H1 (cell line): Measurements from ENCODE around the gene APOC4. TPM values are rescaled to one million over a fixed set of nuclear protein-coding genes. Genes with fewer than 3 reads are reported as not detected.

Source experiments
- CTCF ChIA-PET: fragments of 300-600 bp; sonication (Branson Sonifier 250); formaldehyde crosslinking; loops from one replicate; lab custom pipeline; 2021; ENCODE audit not compliant: partially characterized antibody; lab: Charles Lee
- POLR2A ChIA-PET: fragments of 300-600 bp; sonication (Branson Sonifier 250); formaldehyde crosslinking; loops from one replicate; lab custom pipeline; 2021; ENCODE audit warnings: inconsistent platforms; ENCODE audit not compliant: partially characterized antibody; lab: Charles Lee
- DNase-seq, 2 experiments: peaks; one replicate each; pipeline versions ENCODE4 v3.0.0 to v3.0.0-alpha.2; 2010 to 2022; ENCODE audit warnings: low spot score in 2 of 2, low read depth in 1 of 2, mixed read lengths in 1 of 2
- FAIRE-seq: peaks from 2 replicates; lab custom pipeline; 2011; peaks lifted over from hg19 to GRCh38; lab: Jason Lieb, UNC
- H2AFZ ChIP-seq: 2 replicates; pipeline ENCODE4 v1.8.1; 2012; ENCODE audit warnings: low read length, inconsistent platforms
- H2AK5ac ChIP-seq: 2 replicates; pipeline ENCODE4 v1.6.1; 2013; ENCODE audit warnings: low read depth, low read length
- H2BK120ac ChIP-seq: replicated peaks from 2 replicates; pipeline ENCODE3; 2013; ENCODE audit warnings: low read depth, low read length, inconsistent platforms
- H2BK12ac ChIP-seq: 2 replicates; pipeline ENCODE4 v1.6.1; 2013; ENCODE audit warnings: low read depth, low read length
- H2BK15ac ChIP-seq: 2 replicates; pipeline ENCODE4 v1.6.1; 2013; ENCODE audit warnings: low read length
- H2BK20ac ChIP-seq: 2 replicates; pipeline ENCODE4 v1.6.1; 2013; ENCODE audit warnings: low read length
- H2BK5ac ChIP-seq: 2 replicates; pipeline ENCODE4 v1.6.1; 2013; ENCODE audit warnings: low read depth, low read length
- H3K14ac ChIP-seq: 2 replicates; pipeline ENCODE4 v1.6.1; 2013; ENCODE audit warnings: inconsistent platforms; ENCODE audit not compliant: insufficient read length
- H3K18ac ChIP-seq: 2 replicates; pipeline ENCODE4 v1.6.1; 2013; ENCODE audit warnings: low read length; ENCODE audit errors: extremely low read depth
- H3K23ac ChIP-seq: 2 replicates; pipeline ENCODE4 v1.6.1; 2013; ENCODE audit warnings: inconsistent platforms; ENCODE audit not compliant: insufficient read length
- H3K23me2 ChIP-seq: 2 replicates; pipeline ENCODE4 v1.6.1; 2013; ENCODE audit warnings: low read depth, low read length
- H3K27ac ChIP-seq: 2 replicates; pipeline ENCODE4 v1.6.1; 2011; ENCODE audit warnings: low read depth, low read length, inconsistent platforms
- H3K27me3 ChIP-seq, 4 experiments: replicated peaks in 1 of 4; 1 replicate in 1 of 4; 2 replicates in 3 of 4; pipeline versions ENCODE4 v1.6.1 to v1.8.1; 2011 to 2013; ENCODE audit warnings: low read length in 3 of 4, mild to moderate bottlenecking in 3 of 4, inconsistent platforms in 2 of 4, mixed read lengths in 2 of 4, moderate library complexity in 1 of 4; ENCODE audit not compliant: control insufficient read depth in 3 of 4, insufficient read depth in 3 of 4; ENCODE audit errors: extremely low read depth in 1 of 4
- H3K36me3 ChIP-seq, 4 experiments: 2 replicates each; pipeline versions ENCODE4 v1.6.1 to v1.8.1; 2011 to 2013; ENCODE audit warnings: mild to moderate bottlenecking in 4 of 4, low read length in 3 of 4, moderate library complexity in 2 of 4, control low read depth in 1 of 4, inconsistent platforms in 1 of 4; ENCODE audit not compliant: insufficient read depth in 4 of 4, control insufficient read depth in 2 of 4
- H3K4ac ChIP-seq: replicated peaks from 2 replicates; pipeline ENCODE3; 2013; ENCODE audit warnings: low read length, low read depth, mixed read lengths, inconsistent platforms; ENCODE audit not compliant: insufficient read length
- H3K4me1 ChIP-seq, 4 experiments: replicated peaks in 1 of 4; 1 replicate in 1 of 4; 2 replicates in 3 of 4; pipeline versions ENCODE4 v1.6.1 to v1.8.1; 2011 to 2013; ENCODE audit warnings: low read length in 3 of 4, inconsistent platforms in 2 of 4, mixed read lengths in 1 of 4; ENCODE audit not compliant: insufficient read depth in 4 of 4, control insufficient read depth in 3 of 4
- H3K4me2 ChIP-seq, 2 experiments: 2 replicates each; pipeline versions ENCODE4 v1.6.1 to v1.8.1; 2011 to 2013; ENCODE audit warnings: low read depth in 2 of 2, low read length in 2 of 2, control low read depth in 1 of 2, inconsistent platforms in 1 of 2, mild to moderate bottlenecking in 1 of 2; ENCODE audit not compliant: insufficient read depth in 1 of 2
- H3K4me3 ChIP-seq, 4 experiments: fragments of 200-600, 300-600 bp in 1 of 4; sonication (generic), shearing (Covaris generic), sonication (Bioruptor Twin) in 1 of 4; 2 replicates each; pipeline versions ENCODE4 v1.5.1 to v1.8.1; 2011 to 2016; ENCODE audit warnings: low read length in 4 of 4, low read depth in 3 of 4, control low read depth in 2 of 4, inconsistent platforms in 2 of 4, mild to moderate bottlenecking in 2 of 4, mixed read lengths in 1 of 4, moderate library complexity in 1 of 4; ENCODE audit not compliant: insufficient read depth in 2 of 4; ENCODE audit errors: extremely low read depth in 1 of 4
- H3K56ac ChIP-seq: replicated peaks from 2 replicates; pipeline ENCODE3; 2013; ENCODE audit warnings: low read depth, mild to moderate bottlenecking, mixed read lengths, low read length, inconsistent platforms; ENCODE audit not compliant: insufficient read length
- H3K79me1 ChIP-seq: 2 replicates; pipeline ENCODE4 v1.6.1; 2013; ENCODE audit warnings: low read depth, low read length, control low read depth
- H3K79me2 ChIP-seq, 2 experiments: 2 replicates each; pipeline versions ENCODE4 v1.6.1 to v1.8.1; 2012 to 2013; ENCODE audit warnings: low read length in 2 of 2, mild to moderate bottlenecking in 2 of 2, inconsistent platforms in 1 of 2; ENCODE audit not compliant: insufficient read depth in 2 of 2, control insufficient read depth in 1 of 2
- H3K9ac ChIP-seq, 4 experiments: replicated peaks in 1 of 4; 1 replicate in 1 of 4; 2 replicates in 3 of 4; pipeline versions ENCODE4 v1.6.1 to v1.8.1; 2011 to 2013; ENCODE audit warnings: low read depth in 3 of 4, low read length in 3 of 4, control low read depth in 2 of 4, mild to moderate bottlenecking in 2 of 4, moderate library complexity in 2 of 4, inconsistent platforms in 1 of 4; ENCODE audit errors: extremely low read depth in 1 of 4
- H3K9me3 ChIP-seq, 2 experiments: 2 replicates each; pipeline versions ENCODE4 v1.6.1 to v1.8.1; 2012 to 2013; ENCODE audit warnings: mild to moderate bottlenecking in 2 of 2, moderate library complexity in 2 of 2, control low read depth in 1 of 2, inconsistent platforms in 1 of 2, low read depth in 1 of 2, low read length in 1 of 2, mixed read lengths in 1 of 2; ENCODE audit not compliant: insufficient read depth in 2 of 2
- H4K20me1 ChIP-seq, 2 experiments: replicated peaks in 1 of 2; 2 replicates each; pipeline versions ENCODE3 to v1.8.1; 2011 to 2013; ENCODE audit warnings: inconsistent platforms in 2 of 2, low read length in 2 of 2, mild to moderate bottlenecking in 1 of 2; ENCODE audit not compliant: insufficient read depth in 2 of 2, control insufficient read depth in 1 of 2
- H4K5ac ChIP-seq: 2 replicates; pipeline ENCODE4 v1.6.1; 2013; ENCODE audit warnings: low read length, low read depth, mixed read lengths, inconsistent platforms; ENCODE audit not compliant: insufficient read length
- H4K8ac ChIP-seq: 2 replicates; pipeline ENCODE4 v1.8.0; 2013; ENCODE audit warnings: mild to moderate bottlenecking, moderate library complexity, low read length, inconsistent platforms; ENCODE audit not compliant: insufficient read depth; ENCODE audit errors: extremely low read depth
- H4K91ac ChIP-seq: replicated peaks from 2 replicates; pipeline ENCODE3; 2013; ENCODE audit warnings: low read length, mixed read lengths, inconsistent platforms; ENCODE audit not compliant: insufficient read length
- BRCA1 ChIP-seq: IDR thresholded peaks from 2 replicates; pipeline ENCODE4 v1.6.1; 2012; ENCODE audit warnings: low read depth, low read length, improper control_type of control experiment
- NRF1 ChIP-seq: IDR thresholded peaks from 2 replicates; pipeline ENCODE4 v1.6.1; 2011; ENCODE audit warnings: mild to moderate bottlenecking, low read depth, low read length, improper control_type of control experiment
- WGBS, 2 experiments: shearing (Covaris generic) in 1 of 2; methylation state at CpG; one replicate each; pipeline versions ENCODE4 v1.1.6 to v1.1.7; 2013 to 2015; ENCODE audit warnings: low lambda C conversion rate in 2 of 2, mixed read lengths in 2 of 2, inconsistent platforms in 1 of 2, low coverage in 1 of 2, missing lambda C conversion rate in 1 of 2; ENCODE audit not compliant: insufficient replicate concordance in 2 of 2, insufficient coverage in 1 of 2, insufficient read length in 1 of 2; ENCODE audit errors: extremely low coverage in 1 of 2, missing lambda C conversion rate in 1 of 2; 5-methylcytosine and 5-hydroxymethylcytosine counted together
- polyA plus RNA-seq, 7 experiments: library from polyadenylated mRNA; depleted of rRNA in 3 of 7; stranded (reverse) in 5 of 7; unstranded in 2 of 7; fragments of >200 nt in 5 of 7; fragments of 200-250 nt in 2 of 7; gene quantifications; 1 replicate in 5 of 7; 2 replicates in 1 of 7; 4 replicates in 1 of 7; pipeline versions ENCODE4 v1.2.1 to v1.2.3, GENCODE V29; 2011 to 2013; ENCODE audit warnings: missing spikeins in 2 of 7, mixed read lengths in 2 of 7
- total RNA-seq: library from RNA; stranded (reverse); fragmentation: NEBNext Ultra II Directional; extraction: Animal tissue kit (Norgen Biotek cat#: 25700); gene quantifications from 2 replicates; pipeline ENCODE4 v1.2.1, GENCODE V29; 2021

The APOC4 gene
- total and polyA plus RNA-seq, 2 of the 8 experiments (the other 6 are each of a cell fraction or from before 2014, with no cell fraction given) = not detected

GRCh38 chr19:44985445-44985844 lies 43.4 kb downstream of the APOC4 start:
- no peaks in the 10 kb centered on the region for H3K9me3 ChIP-seq
- TF ChIP-seq NRF1 (no peak), BRCA1 (no peak)
- no peak overlapping the region for H2BK20ac ChIP-seq
- no peak overlapping the region for H3K27ac ChIP-seq
- H4K5ac ChIP-seq = no peak overlapping the region
- H3K79me1 ChIP-seq = no peaks in the 10 kb centered on the region
- H4K8ac ChIP-seq = no peak overlapping the region
- H2BK5ac ChIP-seq = no peak overlapping the region
- no peaks in the 10 kb centered on the region for H3K4me1 ChIP-seq
- H3K9ac ChIP-seq = no peak overlapping the region
- DNase-seq (no peak), FAIRE-seq (no peak)
- no peaks in the 10 kb centered on the region for H3K79me2 ChIP-seq
- CTCF ChIA-PET = interaction anchor here (1.0 to 1.9 kb wide), 3 partner anchors 33 to 74 kb away, joined by 3 to 5 read pairs (median 5); no protein-coding TSS in a partner anchor
- no peak overlapping the region for H3K14ac ChIP-seq
- 87% methylated on average over 4 of the region's 4 CpGs; no CpG with 5 or more reads in 1 of the 2 experiments for WGBS, 2 experiments
- no peak overlapping the region for H3K4ac ChIP-seq
- no peak overlapping the region for H3K4me3 ChIP-seq
- peaks cover 6 to 14% (median 11%) of the 10 kb centered on the region in 4 experiments; a peak in 6 of 8 replicates for H3K36me3 ChIP-seq
- no peak overlapping the region for H3K4me2 ChIP-seq
- no peak overlapping the region for H2BK12ac ChIP-seq
- H3K27me3 ChIP-seq = no peaks in the 10 kb centered on the region
- H3K23me2 ChIP-seq = no peaks in the 10 kb centered on the region
- no peak overlapping the region for H2BK120ac ChIP-seq
- H2AK5ac ChIP-seq = no peak overlapping the region
- no peak overlapping the region for H3K18ac ChIP-seq
- H3K56ac ChIP-seq = no peak overlapping the region
- H3K23ac ChIP-seq = no peak overlapping the region
- H4K91ac ChIP-seq = no peak overlapping the region
- POLR2A ChIA-PET = interaction anchor here (1.6 kb wide), 2 partner anchors 8 to 84 kb away, joined by 4 read pairs; no protein-coding TSS in a partner anchor
- no peak overlapping the region for H2BK15ac ChIP-seq
- H2AFZ ChIP-seq = no peak overlapping the region
- peaks cover 2 to 14% of the 10 kb centered on the region in 2 experiments for H4K20me1 ChIP-seq
